ENCODE measurements around the gene ZNF205. TPM values are rescaled to one million over a fixed set of nuclear protein-coding genes. Genes with fewer than 3 reads are reported as not detected.

The ZNF205 gene
- total and polyA plus RNA-seq, 2 of the 8 experiments (the other 6 are each of a cell fraction or from before 2014, with no cell fraction given): 19.1 to 19.9 TPM

DNA sequence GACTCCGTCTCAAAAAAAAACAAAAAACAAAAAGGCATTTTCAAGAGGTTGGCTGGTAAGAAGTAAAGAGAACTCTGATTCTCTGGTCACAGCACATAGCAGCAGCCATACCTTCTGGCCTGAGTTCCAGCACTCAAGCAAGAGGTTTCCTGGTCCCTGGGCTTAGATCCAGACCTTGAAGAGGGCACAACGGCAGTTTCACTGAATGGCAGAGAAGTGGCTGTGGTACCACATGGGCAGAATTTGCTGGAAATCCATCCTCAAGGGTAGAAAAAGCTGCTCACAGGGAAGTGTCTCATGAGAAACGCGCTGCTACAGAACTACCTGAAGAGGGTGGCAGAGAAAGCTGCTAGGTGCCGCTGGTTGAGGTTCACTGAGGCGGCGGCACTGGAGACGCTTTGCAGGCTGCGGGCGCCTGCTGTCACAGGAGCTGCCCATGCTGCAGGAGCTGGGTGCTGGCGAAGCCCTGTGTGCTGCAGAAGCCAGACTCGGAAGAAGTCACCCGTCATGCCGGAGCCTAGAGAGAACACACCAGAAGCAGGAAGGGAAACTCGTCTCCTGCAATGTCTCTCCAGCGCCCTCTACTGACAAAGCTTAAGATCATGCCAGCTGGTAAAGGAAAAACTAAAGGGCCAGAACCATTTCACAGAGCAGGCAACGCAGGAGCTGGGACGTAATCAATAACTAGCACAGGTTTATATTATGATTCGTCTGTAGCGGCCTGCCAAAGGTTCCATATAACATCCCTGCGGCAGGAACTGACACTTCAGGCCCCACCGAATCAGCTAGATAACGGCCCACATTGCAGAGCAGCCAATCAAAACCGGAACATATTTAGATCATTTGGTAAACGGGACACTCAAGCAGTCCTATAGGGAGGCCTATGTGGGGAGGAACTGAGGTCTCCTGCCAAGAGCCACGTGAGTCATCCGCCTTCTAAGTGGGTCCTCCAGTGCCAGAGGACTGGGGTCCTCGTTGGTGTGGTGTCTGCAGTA lies 17.0 kb downstream of the ZNF205 start (continued):
- TF ChIP-seq BCL11A (IDR thresholded peaks at IDR 0.05; ENCODE audit: low read depth in 2 of 2, low read length in 2 of 2) (no peak), SIN3A (conservative IDR thresholded peaks at IDR 0.05 in 1 of 2, IDR thresholded peaks at IDR 0.05 in 1 of 2; ENCODE audit: low read depth in 1 of 2, low read length in 2 of 2) (peak in 1 of 2 experiments; percentile 67; a peak in 1 of 4 replicates), FOSL1 (IDR thresholded peaks at IDR 0.05; ENCODE audit: insufficient read depth, low read depth, low read length) (no peak), EZH2 (IDR thresholded peaks at IDR 0.05; ENCODE audit: low read depth, low read length, severe bottlenecking) (no peak), RFX5 (IDR thresholded peaks at IDR 0.05; ENCODE audit: borderline replicate concordance, low read depth, low read length) (no peak), POU5F1 (IDR thresholded peaks at IDR 0.05; ENCODE audit: low read depth, low read length) (no peak), SIX5 (IDR thresholded peaks at IDR 0.05; ENCODE audit: low read depth, low read length) (no peak), BACH1 (IDR thresholded peaks at IDR 0.05; ENCODE audit: low read length) (no peak), JUN (IDR thresholded peaks at IDR 0.05; ENCODE audit: low read depth, low read length) (no peak), HDAC6 (IDR thresholded peaks at IDR 0.05; ENCODE audit: low read depth, low read length) (no peak), RXRA (IDR thresholded peaks at IDR 0.05; ENCODE audit: insufficient read depth, low read depth, low read length) (no peak), RNF2 (IDR thresholded peaks at IDR 0.05; ENCODE audit: borderline replicate concordance, low read depth, low read length, missing control alignments, poor library complexity, severe bottlenecking) (no peak), SP2 (IDR thresholded peaks at IDR 0.05; ENCODE audit: low read length) (peak; percentile 21; the same call in 1 of the 2 replicates), ASH2L (IDR thresholded peaks at IDR 0.05; ENCODE audit: low read length) (no peak), KDM4A (IDR thresholded peaks at IDR 0.05; ENCODE audit: low read depth, low read length, severe bottlenecking) (no peak), TAF1 (IDR thresholded peaks at IDR 0.05; ENCODE audit: low read depth, low read length) (no peak), POLR2A (IDR thresholded peaks at IDR 0.05; ENCODE audit: control extremely low read depth in 1 of 2, low read depth in 2 of 2, low read length in 2 of 2) (peak in 1 of 2 experiments; percentile 69; a peak in 2 of 3 replicates), EP300 (IDR thresholded peaks at IDR 0.05; ENCODE audit: borderline replicate concordance in 1 of 2, low read depth in 2 of 2, low read length in 2 of 2) (no peak), MAFK (IDR thresholded peaks at IDR 0.05; ENCODE audit: low read depth, low read length) (no peak)
- TF ChIP-seq, protein P1, sequence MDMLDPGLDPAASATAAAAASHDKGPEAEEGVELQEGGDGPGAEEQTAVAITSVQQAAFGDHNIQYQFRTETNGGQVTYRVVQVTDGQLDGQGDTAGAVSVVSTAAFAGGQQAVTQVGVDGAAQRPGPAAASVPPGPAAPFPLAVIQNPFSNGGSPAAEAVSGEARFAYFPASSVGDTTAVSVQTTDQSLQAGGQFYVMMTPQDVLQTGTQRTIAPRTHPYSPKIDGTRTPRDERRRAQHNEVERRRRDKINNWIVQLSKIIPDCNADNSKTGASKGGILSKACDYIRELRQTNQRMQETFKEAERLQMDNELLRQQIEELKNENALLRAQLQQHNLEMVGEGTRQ (IDR thresholded peaks at IDR 0.05; ENCODE audit: low read length): no peak
- TF ChIP-seq, protein P2, sequence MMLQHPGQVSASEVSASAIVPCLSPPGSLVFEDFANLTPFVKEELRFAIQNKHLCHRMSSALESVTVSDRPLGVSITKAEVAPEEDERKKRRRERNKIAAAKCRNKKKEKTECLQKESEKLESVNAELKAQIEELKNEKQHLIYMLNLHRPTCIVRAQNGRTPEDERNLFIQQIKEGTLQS (IDR thresholded peaks at IDR 0.05; ENCODE audit: insufficient read depth, low read depth, low read length): no peak

All from H1 (cell line).